ENCODE results near the gene EPPIN. TPM values are rescaled to one million over a fixed set of nuclear protein-coding genes. Genes with fewer than 3 reads are reported as not detected.

Gene EPPIN
- total and polyA plus RNA-seq, 2 of the 8 experiments (the other 6 are each of a cell fraction or from before 2014, with no cell fraction given), result 0.06 TPM; not detected in 1

- TF ChIP-seq CBX5 (IDR thresholded peaks at IDR 0.05; ENCODE audit: low read depth, low read length), result no peak
- TF ChIP-seq BRCA1 (IDR thresholded peaks at IDR 0.05; ENCODE audit: low read depth, low read length), result no peak
- TF ChIP-seq SIX5 (IDR thresholded peaks at IDR 0.05; ENCODE audit: low read depth, low read length), result no peak
- no peak for TF ChIP-seq RAD21 (IDR thresholded peaks at IDR 0.05 in 1 of 2, conservative IDR thresholded peaks at IDR 0.05 in 1 of 2; ENCODE audit: low read depth in 2 of 2, low read length in 2 of 2)
- no peak for TF ChIP-seq BACH1 (IDR thresholded peaks at IDR 0.05; ENCODE audit: low read length)
- no peak for TF ChIP-seq JUND (IDR thresholded peaks at IDR 0.05; ENCODE audit: low read length)
- TF ChIP-seq NANOG (IDR thresholded peaks at IDR 0.05; ENCODE audit: insufficient read depth, low read depth, low read length, poor library complexity, severe bottlenecking), result no peak
These were observed 23.4 kb downstream of the EPPIN start (continued) for GRCh38 chr20:45523821-45524220.
